ENCODE results near the gene CCNK.

Gene CCNK

GRCh38 chr14:99534333-99534732 lies 53.1 kb downstream of the CCNK start:
- H3K27ac ChIP-seq (ENCODE audit: low read depth, low read length, poor library complexity, severe bottlenecking): no peak overlapping the region
- no peak overlapping the region for H3K4me2 ChIP-seq (ENCODE audit: low read length)

GRCh38 chr14:99534863-99535262 lies 53.7 kb downstream of the CCNK start:
- Histone ChIP-seq H3K4me3 (ENCODE audit: low read depth, low read length, poor library complexity, severe bottlenecking) (no peak overlapping the region), H3F3A (ENCODE audit: insufficient read depth, low read length) (no peaks in the 10 kb centered on the region), H4K20me1 (ENCODE audit: insufficient read depth, low read length) (no peaks in the 10 kb centered on the region), H3K9me3 (ENCODE audit: low read length) (no peaks in the 10 kb centered on the region), H3K79me2 (ENCODE audit: insufficient read depth, low read length) (no peaks in the 10 kb centered on the region), H3K27ac (ENCODE audit: low read depth, low read length, poor library complexity, severe bottlenecking) (no peak overlapping the region), H3K27me3 (ENCODE audit: insufficient read depth, low read length) (no peaks in the 10 kb centered on the region), H3K4me1 (ENCODE audit: insufficient read depth, low read length, severe bottlenecking) (no peaks in the 10 kb centered on the region), H3K9ac (ENCODE audit: low read length) (no peak overlapping the region), H2AFZ (ENCODE audit: low read length) (no peak overlapping the region), H3K36me3 (ENCODE audit: insufficient read depth, low read length) (no peaks in the 10 kb centered on the region), H3K9me2 (ENCODE audit: low read depth, low read length) (no peaks in the 10 kb centered on the region), H3K4me2 (ENCODE audit: low read length) (no peak overlapping the region)
- no peak for TF ChIP-seq CTCF (IDR thresholded peaks at IDR 0.05; ENCODE audit: low read length)
- no peak for TF ChIP-seq EZH2 (IDR thresholded peaks at IDR 0.05; ENCODE audit: borderline replicate concordance, low read length)

More at GRCh38 chr14:99534333-99534732, 53.1 kb downstream of the CCNK start:
- no peak overlapping the region for H3K9ac ChIP-seq (ENCODE audit: low read length)
- no peaks in the 10 kb centered on the region for H3K36me3 ChIP-seq (ENCODE audit: insufficient read depth, low read length)
- H3K27me3 ChIP-seq (ENCODE audit: insufficient read depth, low read length): no peaks in the 10 kb centered on the region
- H3K4me1 ChIP-seq (ENCODE audit: insufficient read depth, low read length, severe bottlenecking): no peaks in the 10 kb centered on the region
- H3K79me2 ChIP-seq (ENCODE audit: insufficient read depth, low read length): no peaks in the 10 kb centered on the region
- no peaks in the 10 kb centered on the region for H3K9me2 ChIP-seq (ENCODE audit: low read depth, low read length)
- no peaks in the 10 kb centered on the region for H3F3A ChIP-seq (ENCODE audit: insufficient read depth, low read length)
- H3K4me3 ChIP-seq (ENCODE audit: low read depth, low read length, poor library complexity, severe bottlenecking): no peak overlapping the region
- no peak overlapping the region for H2AFZ ChIP-seq (ENCODE audit: low read length)
- H4K20me1 ChIP-seq (ENCODE audit: insufficient read depth, low read length): no peaks in the 10 kb centered on the region
- TF ChIP-seq CTCF (IDR thresholded peaks at IDR 0.05; ENCODE audit: low read length) (no peak), EZH2 (IDR thresholded peaks at IDR 0.05; ENCODE audit: borderline replicate concordance, low read length) (no peak)
- no peaks in the 10 kb centered on the region for H3K9me3 ChIP-seq (ENCODE audit: low read length)

- Histone ChIP-seq H3K9me3 (ENCODE audit: low read length) (no peaks in the 10 kb centered on the region), H4K20me1 (ENCODE audit: insufficient read depth, low read length) (no peaks in the 10 kb centered on the region), H3K4me3 (ENCODE audit: low read depth, low read length, poor library complexity, severe bottlenecking) (no peak overlapping the region), H3K79me2 (ENCODE audit: insufficient read depth, low read length) (no peaks in the 10 kb centered on the region), H2AFZ (ENCODE audit: low read length) (no peak overlapping the region), H3F3A (ENCODE audit: insufficient read depth, low read length) (no peaks in the 10 kb centered on the region), H3K9me2 (ENCODE audit: low read depth, low read length) (no peaks in the 10 kb centered on the region), H3K4me1 (ENCODE audit: insufficient read depth, low read length, severe bottlenecking) (no peaks in the 10 kb centered on the region), H3K27ac (ENCODE audit: low read depth, low read length, poor library complexity, severe bottlenecking) (no peak overlapping the region), H3K4me2 (ENCODE audit: low read length) (no peak overlapping the region), H3K36me3 (ENCODE audit: insufficient read depth, low read length) (no peaks in the 10 kb centered on the region), H3K27me3 (ENCODE audit: insufficient read depth, low read length) (no peaks in the 10 kb centered on the region), H3K9ac (ENCODE audit: low read length) (no peak overlapping the region)
- TF ChIP-seq CTCF (IDR thresholded peaks at IDR 0.05; ENCODE audit: low read length) (no peak), EZH2 (IDR thresholded peaks at IDR 0.05; ENCODE audit: borderline replicate concordance, low read length) (no peak)
These were observed 54.2 kb downstream of the CCNK start for GRCh38 chr14:99535448-99535847.
